ENCODE measurements around the gene SYCP1.

GRCh38 chr1:114988095-114988494 is 133.4 kb downstream of the SYCP1 start:
- TF ChIP-seq POLR2A (IDR thresholded peaks at IDR 0.05) (no peak), CTCF (IDR thresholded peaks at IDR 0.05) (no peak)

All from esophagus squamous epithelium (tissue), 4 donors.